GM18873 (cell line): ENCODE data around the gene ADGRG4.
A peak's percentile ranks its signal among the peaks of the same experiment; 100 is the strongest.
"Not testable (repeated sequence)": the region's sequence is repeated elsewhere in the genome, so short reads cannot be mapped to it uniquely, and the experiment has no call there.

Experiments
- ATAC-seq: cut with Tn5 transposase; IDR thresholded peaks from one replicate; pipeline ENCODE4 v1.9.1; 2021; ENCODE audit warnings: mild to moderate bottlenecking, moderate library complexity, moderate number of reproducible peaks; ENCODE audit not compliant: unreplicated experiment, low FRiP score

Gene ADGRG4

GRCh38 chrX:136300721-136301120 is at the start of gene ADGRG4:
Gene ADGRG4, plus strand, starts transcription at chrX:136300963. Its CDS starts 7,815 bp downstream, at chrX:136308778.
- ATAC-seq, result not testable (repeated sequence)

- peak; percentile 50 for ATAC-seq
These were observed 49.4 kb upstream of the ADGRG4 start, which contains the start of gene MAP7D3 for GRCh38 chrX:136251041-136251991. Gene MAP7D3, minus strand, starts transcription at chrX:136251400. Its CDS starts 42 bp downstream, at chrX:136251358.

GRCh38 chrX:136255541-136255940 is 45.2 kb upstream of the ADGRG4 start:
- ATAC-seq, result no peak

- ATAC-seq, result no peak
These were observed 44.7 kb upstream of the ADGRG4 start for GRCh38 chrX:136256026-136256425.

GRCh38 chrX:136258951-136259350 is 41.8 kb upstream of the ADGRG4 start:
- ATAC-seq, result no peak

- ATAC-seq, result no peak
These were observed 41.2 kb upstream of the ADGRG4 start for GRCh38 chrX:136259543-136259942.

GRCh38 chrX:136260776-136261175 is 40.0 kb upstream of the ADGRG4 start:
- no peak for ATAC-seq

- ATAC-seq, result no peak
These were observed 39.4 kb upstream of the ADGRG4 start for GRCh38 chrX:136261321-136261720.

- ATAC-seq, result no peak
These were observed 38.5 kb upstream of the ADGRG4 start for GRCh38 chrX:136262243-136262642.

GRCh38 chrX:136262812-136263315 is 37.9 kb upstream of the ADGRG4 start:
- no peak for ATAC-seq

- no peak for ATAC-seq
These were observed 33.9 kb upstream of the ADGRG4 start for GRCh38 chrX:136266828-136267227.

GRCh38 chrX:136268051-136269048 is 32.4 kb upstream of the ADGRG4 start:
- peak; percentile 67 for ATAC-seq

- ATAC-seq, result no peak
These were observed 30.8 kb upstream of the ADGRG4 start for GRCh38 chrX:136269921-136270320.

GRCh38 chrX:136271300-136271699 is 29.5 kb upstream of the ADGRG4 start:
- ATAC-seq, result peak; percentile 51

GRCh38 chrX:136272325-136272724 is 28.4 kb upstream of the ADGRG4 start:
- ATAC-seq, result no peak

GRCh38 chrX:136273986-136274385 is 26.8 kb upstream of the ADGRG4 start:
- no peak for ATAC-seq

- no peak for ATAC-seq
These were observed 25.2 kb upstream of the ADGRG4 start for GRCh38 chrX:136275553-136275952.

GRCh38 chrX:136286375-136286774 is 14.4 kb upstream of the ADGRG4 start:
- not testable (repeated sequence) for ATAC-seq

- no peak for ATAC-seq
These were observed 8.9 kb upstream of the ADGRG4 start for GRCh38 chrX:136291824-136292223.

GRCh38 chrX:136292656-136293055 is 8.1 kb upstream of the ADGRG4 start:
- ATAC-seq, result no peak
